ENCODE results near the gene DUSP16. TPM values are rescaled to one million over a fixed set of nuclear protein-coding genes. Genes with fewer than 3 reads are reported as not detected.

DUSP16 gene
- total and polyA plus RNA-seq, 5 donors from 2014 or later: 29.4 to 108 (median 30.3) TPM

DNA sequence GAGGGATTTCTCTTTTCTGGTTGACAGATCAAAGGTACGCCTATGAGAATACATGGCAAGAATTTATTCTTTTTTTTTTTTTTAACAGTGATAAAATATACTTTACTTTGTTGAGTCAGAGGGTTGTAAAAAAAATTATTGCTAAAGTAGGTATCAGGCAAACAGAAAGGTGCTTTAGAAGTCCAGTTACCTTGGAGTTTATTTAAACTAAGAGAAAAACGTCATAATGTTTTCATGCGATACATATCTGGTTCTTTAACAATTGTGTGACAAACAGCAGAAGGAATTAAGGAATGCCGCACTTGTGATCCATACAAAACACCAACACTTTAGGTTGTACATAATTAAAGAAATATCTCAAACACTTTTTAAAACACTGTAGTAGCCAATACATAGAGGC lies 111.6 kb downstream of the DUSP16 start:
- no peak overlapping the region for H3K27ac Mint-ChIP-seq
- peaks cover 30% of the 10 kb centered on the region for H3K36me3 Mint-ChIP-seq
- no peaks in the 10 kb centered on the region for H3K9me3 ChIP-seq (ENCODE audit: control insufficient read depth in 2 of 2, low read length in 2 of 2)
- H3K4me3 ChIP-seq (ENCODE audit: low read depth, low read length): no peak overlapping the region
- H3K36me3 ChIP-seq (ENCODE audit: control insufficient read depth, insufficient read depth, low read length): peaks cover 4% of the 10 kb centered on the region
- peaks cover 13% of the 10 kb centered on the region for H3K4me1 ChIP-seq (ENCODE audit: control insufficient read depth, insufficient read depth, low read length, poor library complexity, severe bottlenecking)
- H3K27me3 ChIP-seq (ENCODE audit: control insufficient read depth, insufficient read depth, low read length): no peaks in the 10 kb centered on the region
- no peaks in the 10 kb centered on the region for H3K9me3 Mint-ChIP-seq
- DNase-seq (no peak), ATAC-seq (ENCODE audit: low read depth in 2 of 2) (no peak)
- H3K27ac ChIP-seq (ENCODE audit: insufficient read depth, low read length, poor library complexity, severe bottlenecking): no peak overlapping the region
- no peak overlapping the region for H3K4me3 Mint-ChIP-seq
- no peaks in the 10 kb centered on the region for H3K27me3 Mint-ChIP-seq
- H3K4me1 Mint-ChIP-seq: peaks cover 18 to 33% (median 25%) of the 10 kb centered on the region in 4 donors

- peaks cover 18% of the 10 kb centered on the region for H3K4me1 ChIP-seq (ENCODE audit: control insufficient read depth, insufficient read depth, low read length, poor library complexity, severe bottlenecking)
- H3K27me3 ChIP-seq (ENCODE audit: control insufficient read depth, insufficient read depth, low read length): no peaks in the 10 kb centered on the region
- peaks cover 30% of the 10 kb centered on the region for H3K36me3 Mint-ChIP-seq
- no peak overlapping the region for H3K27ac ChIP-seq (ENCODE audit: insufficient read depth, low read length, poor library complexity, severe bottlenecking)
- H3K4me3 ChIP-seq (ENCODE audit: low read depth, low read length): no peak overlapping the region
- DNase-seq (no peak), ATAC-seq (ENCODE audit: low read depth in 2 of 2) (no peak)
- H3K9me3 ChIP-seq (ENCODE audit: control insufficient read depth in 2 of 2, low read length in 2 of 2): no peaks in the 10 kb centered on the region
- H3K9me3 Mint-ChIP-seq: no peaks in the 10 kb centered on the region
- peaks cover 4% of the 10 kb centered on the region for H3K36me3 ChIP-seq (ENCODE audit: control insufficient read depth, insufficient read depth, low read length)
- no peak overlapping the region for H3K4me3 Mint-ChIP-seq
- H3K27ac Mint-ChIP-seq: no peak overlapping the region
- H3K27me3 Mint-ChIP-seq: no peaks in the 10 kb centered on the region
- H3K4me1 Mint-ChIP-seq: peaks cover 18 to 30% (median 21%) of the 10 kb centered on the region in 4 donors
Observed at GRCh38 chr12:12450043-12450471, 112.6 kb downstream of the DUSP16 start.

DNA sequence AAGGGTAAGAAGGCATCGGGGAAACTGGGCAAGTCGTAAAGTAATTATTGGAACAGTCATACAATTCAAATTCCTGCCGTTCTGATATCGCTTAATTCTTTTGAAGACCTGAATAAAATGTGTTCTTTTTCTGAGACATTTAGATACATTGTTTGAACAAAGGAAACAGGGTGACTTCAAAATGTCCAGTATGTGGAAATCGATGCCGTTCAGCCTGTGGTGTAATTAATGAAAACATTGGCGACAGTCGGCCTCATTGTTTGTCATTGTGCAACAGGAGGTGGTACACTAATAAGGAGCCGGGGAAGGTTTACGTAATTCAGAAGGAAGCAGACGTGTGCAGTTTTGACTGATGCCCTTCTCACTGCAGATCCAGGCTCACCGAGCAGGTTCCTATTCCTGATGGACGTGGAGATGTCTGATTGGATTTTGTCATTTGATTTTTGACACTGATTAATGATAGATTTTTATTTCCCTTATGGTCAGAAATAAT lies 113.1 kb downstream of the DUSP16 start:
- peak overlapping the region in 2 of 3 donors; percentile 43 to 54 for H3K27ac Mint-ChIP-seq
- no peaks in the 10 kb centered on the region for H3K9me3 Mint-ChIP-seq
- Histone ChIP-seq H3K27ac (ENCODE audit: insufficient read depth, low read length, poor library complexity, severe bottlenecking) (no peak overlapping the region), H3K4me3 (ENCODE audit: low read depth, low read length) (no peak overlapping the region), H3K27me3 (ENCODE audit: control insufficient read depth, insufficient read depth, low read length) (no peaks in the 10 kb centered on the region), H3K4me1 (ENCODE audit: control insufficient read depth, insufficient read depth, low read length, poor library complexity, severe bottlenecking) (peaks cover 23% of the 10 kb centered on the region), H3K36me3 (ENCODE audit: control insufficient read depth, insufficient read depth, low read length) (peaks cover 4% of the 10 kb centered on the region), H3K9me3 (ENCODE audit: control insufficient read depth in 2 of 2, low read length in 2 of 2) (no peaks in the 10 kb centered on the region)
- peaks cover 18 to 32% (median 23%) of the 10 kb centered on the region in 4 donors for H3K4me1 Mint-ChIP-seq
- no peaks in the 10 kb centered on the region for H3K27me3 Mint-ChIP-seq
- no peak for ATAC-seq (ENCODE audit: low read depth in 2 of 2)
- no peak for DNase-seq
- H3K4me3 Mint-ChIP-seq: no peak overlapping the region
- peaks cover 30% of the 10 kb centered on the region for H3K36me3 Mint-ChIP-seq

GRCh38 chr12:12447837-12448236 lies 114.8 kb downstream of the DUSP16 start:
- peaks cover 24 to 49% (median 37%) of the 10 kb centered on the region in 4 donors for H3K4me1 Mint-ChIP-seq
- no peaks in the 10 kb centered on the region for H3K27me3 Mint-ChIP-seq
- ATAC-seq (ENCODE audit: low read depth in 2 of 2): no peak
- no peak for DNase-seq
- Histone ChIP-seq H3K9me3 (ENCODE audit: control insufficient read depth in 2 of 2, low read length in 2 of 2) (no peaks in the 10 kb centered on the region), H3K4me1 (ENCODE audit: control insufficient read depth, insufficient read depth, low read length, poor library complexity, severe bottlenecking) (peaks cover 40% of the 10 kb centered on the region), H3K27me3 (ENCODE audit: control insufficient read depth, insufficient read depth, low read length) (no peaks in the 10 kb centered on the region), H3K27ac (ENCODE audit: insufficient read depth, low read length, poor library complexity, severe bottlenecking) (no peak overlapping the region), H3K4me3 (ENCODE audit: low read depth, low read length) (no peak overlapping the region), H3K36me3 (ENCODE audit: control insufficient read depth, insufficient read depth, low read length) (peaks cover 4% of the 10 kb centered on the region)
- H3K9me3 Mint-ChIP-seq: no peaks in the 10 kb centered on the region
- H3K36me3 Mint-ChIP-seq: peaks cover 29% of the 10 kb centered on the region
- H3K27ac Mint-ChIP-seq: peak overlapping the region in 1 of 3 donors; percentile 98
- peak overlapping the region in 1 of 4 donors; percentile 48 for H3K4me3 Mint-ChIP-seq

- H3K4me1 ChIP-seq (ENCODE audit: control insufficient read depth, insufficient read depth, low read length, poor library complexity, severe bottlenecking): peaks cover 46% of the 10 kb centered on the region
- no peaks in the 10 kb centered on the region for H3K9me3 ChIP-seq (ENCODE audit: control insufficient read depth in 2 of 2, low read length in 2 of 2)
- no peak overlapping the region for H3K27ac ChIP-seq (ENCODE audit: insufficient read depth, low read length, poor library complexity, severe bottlenecking)
- Mint-ChIP-seq H3K27ac (peak overlapping the region in 2 of 3 donors; percentile 68 to 98), H3K4me1 (peaks cover 26 to 55% (median 40%) of the 10 kb centered on the region in 4 donors), H3K27me3 (no peaks in the 10 kb centered on the region), H3K36me3 (peaks cover 25% of the 10 kb centered on the region), H3K9me3 (no peaks in the 10 kb centered on the region), H3K4me3 (peak overlapping the region in 2 of 4 donors; percentile 36 to 48)
- no peaks in the 10 kb centered on the region for H3K27me3 ChIP-seq (ENCODE audit: control insufficient read depth, insufficient read depth, low read length)
- H3K36me3 ChIP-seq (ENCODE audit: control insufficient read depth, insufficient read depth, low read length): peaks cover 4% of the 10 kb centered on the region
- H3K4me3 ChIP-seq (ENCODE audit: low read depth, low read length): no peak overlapping the region
- ATAC-seq (ENCODE audit: low read depth in 2 of 2) (no peak), DNase-seq (no peak)
Observed at GRCh38 chr12:12447236-12447635, 115.4 kb downstream of the DUSP16 start.

GRCh38 chr12:12446786-12447185 lies 115.9 kb downstream of the DUSP16 start:
- peak overlapping the region in 2 of 3 donors; percentile 28 to 98 for H3K27ac Mint-ChIP-seq

DNA sequence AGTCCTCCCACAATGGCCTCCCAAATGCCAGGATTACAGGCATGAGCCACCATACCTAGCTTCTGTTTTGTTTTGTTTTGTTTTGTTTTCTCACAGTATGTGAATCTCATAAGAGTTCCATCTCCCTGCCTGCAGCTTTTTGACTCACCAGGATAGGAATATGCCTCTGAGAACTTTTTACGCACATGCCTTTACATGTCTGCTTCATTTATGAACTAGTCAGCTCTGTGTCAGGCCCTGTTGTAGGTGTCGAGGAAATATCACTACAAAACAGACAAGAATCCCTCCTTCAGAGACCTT lies 116.8 kb downstream of the DUSP16 start:
- DNase-seq: no peak
- no peaks in the 10 kb centered on the region for H3K27me3 ChIP-seq (ENCODE audit: control insufficient read depth, insufficient read depth, low read length)
- H3K4me1 ChIP-seq (ENCODE audit: control insufficient read depth, insufficient read depth, low read length, poor library complexity, severe bottlenecking): peaks cover 59% of the 10 kb centered on the region
- H3K9me3 ChIP-seq (ENCODE audit: control insufficient read depth in 2 of 2, low read length in 2 of 2): no peaks in the 10 kb centered on the region
- H3K36me3 ChIP-seq (ENCODE audit: control insufficient read depth, insufficient read depth, low read length): peaks cover 4% of the 10 kb centered on the region
- peak overlapping the region; percentile 91 for H3K27ac ChIP-seq (ENCODE audit: insufficient read depth, low read length, poor library complexity, severe bottlenecking)
- Mint-ChIP-seq H3K27ac (peak overlapping the region; percentile 17 to 98 (median 83)), H3K9me3 (no peaks in the 10 kb centered on the region), H3K4me1 (peaks cover 30 to 70% (median 54%) of the 10 kb centered on the region in 4 donors), H3K36me3 (peaks cover 17% of the 10 kb centered on the region), H3K4me3 (peak overlapping the region in 1 of 4 donors; percentile 7), H3K27me3 (no peaks in the 10 kb centered on the region)
- no peak overlapping the region for H3K4me3 ChIP-seq (ENCODE audit: low read depth, low read length)
- ATAC-seq (ENCODE audit: low read depth in 2 of 2): no peak

More at GRCh38 chr12:12446786-12447185, 115.9 kb downstream of the DUSP16 start:
- Mint-ChIP-seq H3K36me3 (peaks cover 22% of the 10 kb centered on the region), H3K4me3 (peak overlapping the region in 1 of 4 donors; percentile 48), H3K27me3 (no peaks in the 10 kb centered on the region), H3K4me1 (peaks cover 30 to 60% (median 45%) of the 10 kb centered on the region in 4 donors), H3K9me3 (no peaks in the 10 kb centered on the region)
- no peaks in the 10 kb centered on the region for H3K9me3 ChIP-seq (ENCODE audit: control insufficient read depth in 2 of 2, low read length in 2 of 2)
- ATAC-seq (ENCODE audit: low read depth in 2 of 2): no peak
- H3K4me3 ChIP-seq (ENCODE audit: low read depth, low read length): no peak overlapping the region
- H3K27ac ChIP-seq (ENCODE audit: insufficient read depth, low read length, poor library complexity, severe bottlenecking): no peak overlapping the region
- no peak for DNase-seq
- peaks cover 4% of the 10 kb centered on the region for H3K36me3 ChIP-seq (ENCODE audit: control insufficient read depth, insufficient read depth, low read length)
- peaks cover 50% of the 10 kb centered on the region for H3K4me1 ChIP-seq (ENCODE audit: control insufficient read depth, insufficient read depth, low read length, poor library complexity, severe bottlenecking)
- H3K27me3 ChIP-seq (ENCODE audit: control insufficient read depth, insufficient read depth, low read length): no peaks in the 10 kb centered on the region

Data from CD4-positive, CD25-positive, alpha-beta regulatory T cell (primary cell).